CD1c-positive myeloid dendritic cell (primary cell): ENCODE data around the gene CDKL5.
"Not testable (repeated sequence)": the region's sequence is repeated elsewhere in the genome, so short reads cannot be mapped to it uniquely, and the experiment has no call there.

ENCODE experiments used
- DNase-seq: peaks from one replicate; pipeline ENCODE4 v3.0.0-alpha.2; 2016; ENCODE audit errors: extremely low spot score

The CDKL5 gene

GRCh38 chrX:18575744-18576143 lies 150.3 kb downstream of the CDKL5 start:
- DNase-seq, result no peak

- DNase-seq, result no peak
These were observed 152.0 kb downstream of the CDKL5 start for GRCh38 chrX:18577400-18577799.

- no peak for DNase-seq
These were observed 153.1 kb downstream of the CDKL5 start for GRCh38 chrX:18578546-18578945.

- no peak for DNase-seq
These were observed 154.1 kb downstream of the CDKL5 start for GRCh38 chrX:18579495-18579894.

GRCh38 chrX:18582910-18583493 lies 157.6 kb downstream of the CDKL5 start:
- no peak for DNase-seq

- DNase-seq, result not testable (repeated sequence)
These were observed 163.9 kb downstream of the CDKL5 start for GRCh38 chrX:18589292-18589691.

- no peak for DNase-seq
These were observed 166.4 kb downstream of the CDKL5 start for GRCh38 chrX:18591834-18592233.

- no peak for DNase-seq
These were observed 168.7 kb downstream of the CDKL5 start for GRCh38 chrX:18594079-18594478.

GRCh38 chrX:18596096-18596495 lies 170.7 kb downstream of the CDKL5 start:
- DNase-seq, result no peak

- DNase-seq, result no peak
These were observed 173.0 kb downstream of the CDKL5 start for GRCh38 chrX:18598413-18598812.

- no peak for DNase-seq
These were observed 182.6 kb downstream of the CDKL5 start for GRCh38 chrX:18607966-18608365.

GRCh38 chrX:18613930-18614639 lies 188.7 kb downstream of the CDKL5 start:
- DNase-seq, result no peak

GRCh38 chrX:18616688-18617406 lies 191.4 kb downstream of the CDKL5 start:
- DNase-seq, result no peak

- DNase-seq, result no peak
These were observed 192.0 kb downstream of the CDKL5 start for GRCh38 chrX:18617407-18617750.

- no peak for DNase-seq
These were observed 193.9 kb downstream of the CDKL5 start for GRCh38 chrX:18619288-18619687.

- no peak for DNase-seq
These were observed 194.9 kb downstream of the CDKL5 start for GRCh38 chrX:18620349-18620748.

GRCh38 chrX:18624599-18624998 lies 199.2 kb downstream of the CDKL5 start:
- DNase-seq, result no peak

GRCh38 chrX:18630934-18631333 lies 205.5 kb downstream of the CDKL5 start:
- DNase-seq, result no peak

GRCh38 chrX:18638398-18638797 lies 213.0 kb downstream of the CDKL5 start:
- DNase-seq, result no peak

- DNase-seq, result no peak
These were observed 213.9 kb downstream of the CDKL5 start for GRCh38 chrX:18639280-18639679.

- no peak for DNase-seq
These were observed 215.3 kb downstream of the CDKL5 start for GRCh38 chrX:18640686-18641085.

GRCh38 chrX:18643243-18643642 lies 217.8 kb downstream of the CDKL5 start:
- DNase-seq, result no peak

- no peak for DNase-seq
These were observed 218.4 kb downstream of the CDKL5 start for GRCh38 chrX:18643853-18644252.
